Transverse colon (tissue), 3 donors: ENCODE data around the gene PRPF19.

Source experiments
- CTCF ChIP-seq, 5 experiments: fragments of 200-600 bp in 3 of 5; fragments of 450-650 bp in 2 of 5; sonication (generic) in 3 of 5; IDR thresholded peaks; 1 replicate in 2 of 5; 2 replicates in 3 of 5; pipeline ENCODE4 v1.5.1; 2016 to 2017; ENCODE audit warnings: antibody characterized with exemption in 5 of 5, inconsistent platforms in 3 of 5, mild to moderate bottlenecking in 2 of 5, moderate library complexity in 1 of 5
- EP300 ChIP-seq: sonication (generic); formaldehyde crosslinking; IDR thresholded peaks from one replicate; pipeline ENCODE4 v1.6.1; 2017; ENCODE audit warnings: antibody characterized with exemption, low read depth
- POLR2A ChIP-seq: fragments of 450-650 bp; IDR thresholded peaks from one replicate; pipeline ENCODE4 v1.6.1; 2016; ENCODE audit warnings: antibody characterized with exemption, mild to moderate bottlenecking, moderate library complexity

GRCh38 chr11:60926500-60926899, 20.1 kb upstream of the PRPF19 start:
- TF ChIP-seq POLR2A (no peak), CTCF (IDR thresholded peaks at IDR 0.05) (no peak), EP300 (no peak)
